Glutamatergic neuron (in vitro differentiated cells): Measurements from ENCODE around the gene CELSR2. TPM values are rescaled to one million over a fixed set of nuclear protein-coding genes. Genes with fewer than 3 reads are reported as not detected.

Experiments used
- DNase-seq: peaks from one replicate; pipeline ENCODE4 v3.0.0; 2022
- H3K27ac Mint-ChIP-seq: one replicate; pipeline ENCODE4 v1.8.0; 2020; ENCODE audit warnings: mild to moderate bottlenecking, mixed read lengths, inconsistent platforms; ENCODE audit not compliant: unreplicated experiment
- H3K27me3 Mint-ChIP-seq: one replicate; pipeline ENCODE4 v1.8.0; 2020; ENCODE audit warnings: mild to moderate bottlenecking, moderate library complexity, mixed read lengths, inconsistent platforms; ENCODE audit not compliant: unreplicated experiment
- H3K36me3 Mint-ChIP-seq: one replicate; pipeline ENCODE4 v1.8.0; 2020; ENCODE audit warnings: mild to moderate bottlenecking, mixed read lengths, inconsistent platforms; ENCODE audit not compliant: unreplicated experiment
- H3K4me1 Mint-ChIP-seq: one replicate; pipeline ENCODE4 v1.8.0; 2020; ENCODE audit warnings: mild to moderate bottlenecking, low read depth, mixed read lengths, inconsistent platforms; ENCODE audit not compliant: unreplicated experiment
- H3K4me3 Mint-ChIP-seq: one replicate; pipeline ENCODE4 v1.8.0; 2020; ENCODE audit warnings: mild to moderate bottlenecking, mixed read lengths, inconsistent platforms; ENCODE audit not compliant: unreplicated experiment
- H3K9me3 Mint-ChIP-seq: one replicate; pipeline ENCODE4 v1.8.0; 2020; ENCODE audit warnings: mild to moderate bottlenecking, moderate library complexity, mixed read lengths, inconsistent platforms; ENCODE audit not compliant: unreplicated experiment
- CTCF ChIP-seq: fragments of 200-600 bp; sonication (generic); IDR thresholded peaks from one replicate; pipeline ENCODE4 v1.5.0; 2021; ENCODE audit not compliant: partially characterized antibody, unreplicated experiment
- total RNA-seq: library from RNA; stranded (reverse); fragmentation: NEBNext Ultra II Directional; extraction: Animal tissue kit (Norgen Biotek cat#: 25700); gene quantifications from one replicate; pipeline ENCODE4 v1.2.1, GENCODE V29; 2021; ENCODE audit not compliant: unreplicated experiment

The CELSR2 gene
- total RNA-seq, 1 donor from 2014 or later: 181 TPM

GRCh38 chr1:109269212-109269980 is 20.1 kb downstream of the CELSR2 start:
- Mint-ChIP-seq H3K27me3 (peaks cover 8% of the 10 kb centered on the region), H3K9me3 (peaks cover 4% of the 10 kb centered on the region), H3K4me1 (peaks cover 11% of the 10 kb centered on the region), H3K36me3 (no peaks in the 10 kb centered on the region), H3K4me3 (no peak overlapping the region), H3K27ac (no peak overlapping the region)
- no peak for TF ChIP-seq CTCF
- DNase-seq: no peak

DNA sequence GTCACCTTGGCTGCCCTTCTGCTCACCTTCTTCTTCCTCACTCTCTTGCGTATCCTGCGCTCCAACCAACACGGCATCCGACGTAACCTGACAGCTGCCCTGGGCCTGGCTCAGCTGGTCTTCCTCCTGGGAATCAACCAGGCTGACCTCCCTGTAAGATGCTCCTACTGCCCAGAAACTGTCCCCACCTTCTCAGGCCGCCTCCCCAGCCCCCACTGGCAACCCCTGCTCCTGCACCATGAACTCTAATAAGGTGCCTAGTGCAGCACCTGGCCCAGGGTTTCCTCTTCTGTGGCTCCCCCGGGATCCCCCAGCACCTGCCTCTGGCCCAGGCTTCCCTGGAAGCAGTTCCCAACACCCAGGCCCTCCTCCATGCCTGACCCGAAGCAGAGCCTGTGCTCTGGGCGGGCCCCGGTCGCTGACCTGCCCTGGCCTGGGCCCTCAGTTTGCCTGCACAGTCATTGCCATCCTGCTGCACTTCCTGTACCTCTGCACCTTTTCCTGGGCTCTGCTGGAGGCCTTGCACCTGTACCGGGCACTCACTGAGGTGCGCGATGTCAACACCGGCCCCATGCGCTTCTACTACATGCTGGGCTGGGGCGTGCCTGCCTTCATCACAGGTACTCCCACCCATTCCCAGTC is 20.8 kb downstream of the CELSR2 start:
- no peak for TF ChIP-seq CTCF
- Mint-ChIP-seq H3K36me3 (no peaks in the 10 kb centered on the region), H3K9me3 (peaks cover 4% of the 10 kb centered on the region), H3K27ac (no peak overlapping the region), H3K4me1 (peaks cover 15% of the 10 kb centered on the region), H3K27me3 (peaks cover 8% of the 10 kb centered on the region), H3K4me3 (no peak overlapping the region)
- no peak for DNase-seq

DNA sequence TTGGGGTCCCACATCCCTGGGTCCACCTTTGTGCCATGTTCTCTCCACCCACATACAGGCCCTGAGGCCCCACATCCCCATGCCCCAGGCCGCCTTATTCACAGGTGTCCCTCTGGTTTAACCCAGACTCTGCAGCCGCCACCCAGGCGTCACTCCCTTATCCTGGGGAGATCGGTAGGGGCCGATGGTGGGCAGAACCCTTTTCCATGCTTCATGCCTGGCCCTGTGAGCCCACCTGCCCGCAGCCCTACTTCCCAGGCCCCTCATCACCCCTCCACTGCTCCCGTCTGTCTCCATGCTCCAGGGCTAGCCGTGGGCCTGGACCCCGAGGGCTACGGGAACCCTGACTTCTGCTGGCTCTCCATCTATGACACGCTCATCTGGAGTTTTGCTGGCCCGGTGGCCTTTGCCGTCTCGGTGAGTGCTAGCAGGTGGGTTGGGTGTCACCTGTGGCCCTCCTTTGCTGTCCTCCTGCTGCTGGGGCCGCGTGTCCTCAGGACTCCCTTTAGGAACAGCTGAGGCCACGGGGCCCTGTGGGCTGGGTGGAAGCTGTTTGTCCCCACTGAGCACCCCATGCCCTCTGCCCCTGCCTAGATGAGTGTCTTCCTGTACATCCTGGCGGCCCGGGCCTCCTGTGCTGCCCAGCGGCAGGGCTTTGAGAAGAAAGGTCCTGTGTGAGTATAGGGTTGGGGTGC is 21.4 kb downstream of the CELSR2 start:
- no peaks in the 10 kb centered on the region for H3K36me3 Mint-ChIP-seq
- peaks cover 8% of the 10 kb centered on the region for H3K27me3 Mint-ChIP-seq
- no peak overlapping the region for H3K4me3 Mint-ChIP-seq
- H3K9me3 Mint-ChIP-seq: peaks cover 4% of the 10 kb centered on the region
- no peak for TF ChIP-seq CTCF
- no peak overlapping the region for H3K27ac Mint-ChIP-seq
- no peak for DNase-seq
- peaks cover 21% of the 10 kb centered on the region for H3K4me1 Mint-ChIP-seq

DNA sequence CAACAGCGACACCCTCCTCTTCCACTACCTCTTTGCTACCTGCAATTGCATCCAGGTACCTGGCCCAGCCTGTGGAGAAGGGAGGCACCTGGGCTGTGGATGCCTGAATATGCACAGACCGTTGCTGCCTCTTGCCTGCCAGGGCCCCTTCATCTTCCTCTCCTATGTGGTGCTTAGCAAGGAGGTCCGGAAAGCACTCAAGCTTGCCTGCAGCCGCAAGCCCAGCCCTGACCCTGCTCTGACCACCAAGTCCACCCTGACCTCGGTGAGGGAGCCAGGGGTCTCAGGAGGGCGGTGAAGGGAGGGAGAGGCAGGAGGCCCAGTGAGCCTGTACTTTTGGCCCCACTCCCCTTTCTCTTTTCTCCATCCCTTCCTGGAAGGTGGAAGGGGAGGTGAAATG is 22.1 kb downstream of the CELSR2 start:
- peaks cover 8% of the 10 kb centered on the region for H3K27me3 Mint-ChIP-seq
- no peak overlapping the region for H3K27ac Mint-ChIP-seq
- peaks cover 4% of the 10 kb centered on the region for H3K9me3 Mint-ChIP-seq
- H3K36me3 Mint-ChIP-seq: no peaks in the 10 kb centered on the region
- DNase-seq: no peak
- no peak overlapping the region for H3K4me3 Mint-ChIP-seq
- TF ChIP-seq CTCF: no peak
- H3K4me1 Mint-ChIP-seq: peaks cover 21% of the 10 kb centered on the region
